GM21619 (cell line): ENCODE data around the gene ABCB10.
"Not testable (repeated sequence)": the region's sequence is repeated elsewhere in the genome, so short reads cannot be mapped to it uniquely, and the experiment has no call there.

Source experiments
- ATAC-seq: cut with Tn5 transposase; IDR thresholded peaks from one replicate; pipeline ENCODE4 v1.9.1; 2021; ENCODE audit not compliant: unreplicated experiment

The ABCB10 gene

DNA sequence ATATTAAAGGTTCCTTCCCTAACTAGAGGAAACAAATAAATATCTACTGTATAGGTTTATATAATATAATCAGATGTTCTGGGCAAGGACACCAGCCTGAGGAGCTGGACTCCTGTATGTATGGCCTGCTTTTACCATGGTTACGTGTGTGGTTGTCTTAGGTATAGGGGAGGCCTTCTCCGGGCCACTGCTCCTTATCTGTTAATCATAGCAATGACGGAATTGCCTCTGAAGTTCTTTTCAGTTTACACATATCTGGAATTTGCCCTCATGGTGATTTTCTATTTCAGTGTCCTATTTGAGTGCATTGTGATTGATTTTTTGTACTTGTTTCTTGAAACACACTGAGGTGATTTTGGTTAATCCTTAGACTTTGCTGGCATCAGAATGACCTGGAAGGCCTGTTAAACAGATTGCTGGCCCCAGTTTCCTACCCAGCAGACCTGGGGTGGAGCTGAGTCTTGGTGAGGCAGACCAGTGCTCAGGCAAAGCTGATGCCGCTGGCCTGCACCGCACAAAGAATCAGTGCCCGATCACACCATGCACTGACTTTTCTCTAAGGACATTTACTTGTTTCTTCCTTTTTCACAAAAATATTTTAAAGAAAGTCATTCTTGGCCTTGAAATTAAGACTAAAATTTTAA, 18.5 kb downstream of the ABCB10 start:
- no peak for ATAC-seq

DNA sequence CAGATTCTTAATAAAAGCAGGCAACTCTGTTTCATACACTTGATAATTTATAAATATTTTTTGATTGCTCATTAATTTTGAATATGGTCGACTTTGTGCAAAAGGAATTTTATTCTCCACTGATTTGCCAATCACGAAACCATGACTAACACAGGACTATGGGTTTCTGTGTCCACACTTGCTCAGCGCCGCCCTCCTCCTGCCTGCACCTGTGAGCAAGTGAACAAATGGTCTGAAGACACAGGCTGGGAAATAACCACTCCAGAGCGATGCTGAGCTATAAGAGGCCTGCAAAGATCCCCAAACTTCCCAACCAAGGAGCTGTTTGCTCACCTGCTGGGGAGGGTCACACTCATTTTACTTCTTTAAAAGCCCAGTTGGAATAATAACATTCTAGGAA, 19.6 kb downstream of the ABCB10 start:
- ATAC-seq: no peak

DNA sequence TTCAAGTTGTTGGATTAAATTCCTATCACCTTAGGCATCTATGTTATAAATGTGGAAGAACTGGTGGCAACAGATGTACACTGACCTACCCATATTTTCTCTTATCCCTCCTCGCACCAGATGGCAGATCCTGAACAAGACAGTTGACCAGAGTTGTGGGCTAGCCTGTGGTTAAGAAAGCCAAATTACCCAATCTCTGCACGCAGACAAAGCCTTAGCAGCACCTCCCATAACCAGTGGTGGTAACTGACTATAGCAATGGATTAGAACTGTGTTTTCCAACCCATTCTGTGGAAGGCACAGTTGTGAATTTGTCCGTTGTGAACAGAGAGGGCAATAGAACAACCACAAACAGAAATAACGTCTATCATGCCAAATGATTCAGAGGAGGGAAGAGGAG, 20.6 kb downstream of the ABCB10 start:
- no peak for ATAC-seq

DNA sequence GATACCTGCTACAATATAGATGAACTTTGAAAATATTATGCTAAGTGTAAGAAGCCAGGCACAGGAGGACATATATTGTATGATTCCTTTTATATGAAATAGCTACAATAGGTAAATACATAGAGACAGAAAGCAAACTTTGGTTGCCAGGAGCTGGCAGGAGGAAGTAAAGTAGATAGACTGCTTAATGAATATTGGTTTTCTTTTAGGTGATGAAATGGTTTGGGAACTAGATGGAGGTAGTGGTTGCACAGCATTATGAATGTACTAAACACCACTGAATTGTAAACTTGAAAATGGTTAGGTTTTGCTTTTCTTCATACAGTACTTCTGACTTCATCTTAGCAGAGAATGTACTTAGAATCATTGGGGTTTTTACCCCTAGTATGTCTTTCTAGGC, 21.5 kb downstream of the ABCB10 start:
- ATAC-seq: no peak

GRCh38 chr1:229535230-229535629, 23.3 kb downstream of the ABCB10 start:
- no peak for ATAC-seq

DNA sequence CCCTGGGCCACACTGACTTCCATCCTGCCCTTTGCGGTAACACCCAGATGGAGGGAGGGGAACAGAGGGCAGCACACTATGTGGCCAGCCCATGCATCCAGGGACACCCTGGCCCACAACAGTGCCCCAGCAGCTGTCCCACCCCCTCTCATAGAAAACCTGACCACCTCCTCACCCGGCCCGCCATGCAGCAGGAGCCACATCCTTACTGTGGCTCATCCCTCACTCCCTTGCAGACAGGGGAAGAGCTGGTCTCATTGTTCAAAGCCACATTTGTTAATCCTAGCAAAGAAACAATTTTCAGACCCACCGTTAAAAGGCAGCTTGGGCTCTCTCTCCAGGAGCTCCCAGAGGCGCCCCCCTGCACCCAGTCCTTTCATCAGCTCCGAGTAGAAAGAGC, 27.2 kb downstream of the ABCB10 start:
- no peak for ATAC-seq

DNA sequence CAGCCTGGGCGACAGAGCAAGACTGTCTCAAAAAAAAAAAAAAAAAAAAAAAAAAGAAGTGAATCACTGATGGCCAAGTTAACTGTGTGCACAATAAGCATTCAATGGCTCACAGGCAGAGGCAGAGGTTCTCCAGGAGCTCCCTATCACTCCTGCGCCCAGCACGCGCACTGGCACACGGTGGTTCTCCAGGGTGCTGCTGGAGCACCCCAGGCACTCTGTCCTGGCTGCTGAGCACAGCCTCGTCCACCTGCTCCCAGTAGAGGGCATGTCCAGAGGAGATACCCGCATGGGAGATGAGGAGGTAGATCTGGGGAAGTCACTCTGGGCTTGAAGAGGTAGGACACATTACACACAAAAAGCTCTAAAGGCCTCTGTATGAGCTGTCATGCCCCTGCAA, 28.9 kb downstream of the ABCB10 start:
- ATAC-seq: no peak

- ATAC-seq: no peak
Observed at GRCh38 chr1:229526695-229527094, 31.8 kb downstream of the ABCB10 start.

GRCh38 chr1:229523052-229523451, 35.5 kb downstream of the ABCB10 start:
- ATAC-seq: no peak

GRCh38 chr1:229514578-229515275, 43.8 kb downstream of the ABCB10 start:
- ATAC-seq: peak; percentile 79

DNA sequence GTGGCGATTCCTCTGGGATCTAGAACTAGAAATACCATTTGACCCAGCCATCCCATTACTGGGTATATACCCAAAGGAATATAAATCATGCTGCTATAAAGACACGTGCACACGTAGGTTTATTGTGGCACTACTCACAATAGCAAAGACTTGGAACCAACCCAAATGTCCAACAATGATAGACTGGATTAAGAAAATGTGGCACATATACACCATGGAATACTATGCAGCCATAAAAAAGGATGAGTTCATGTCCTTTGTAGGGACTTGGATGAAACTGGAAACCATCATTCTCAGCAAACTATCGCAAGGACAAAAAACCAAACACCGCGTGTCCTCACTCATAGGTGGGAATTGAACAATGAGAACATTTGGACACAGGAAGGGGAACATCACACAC, 46.9 kb downstream of the ABCB10 start:
- ATAC-seq: not testable (repeated sequence)

- not testable (repeated sequence) for ATAC-seq
Observed at GRCh38 chr1:229511201-229511600, 47.3 kb downstream of the ABCB10 start.

- no peak for ATAC-seq
Observed at GRCh38 chr1:229509576-229509975, 48.9 kb downstream of the ABCB10 start.

GRCh38 chr1:229508823-229509337, 49.6 kb downstream of the ABCB10 start:
- no peak for ATAC-seq

DNA sequence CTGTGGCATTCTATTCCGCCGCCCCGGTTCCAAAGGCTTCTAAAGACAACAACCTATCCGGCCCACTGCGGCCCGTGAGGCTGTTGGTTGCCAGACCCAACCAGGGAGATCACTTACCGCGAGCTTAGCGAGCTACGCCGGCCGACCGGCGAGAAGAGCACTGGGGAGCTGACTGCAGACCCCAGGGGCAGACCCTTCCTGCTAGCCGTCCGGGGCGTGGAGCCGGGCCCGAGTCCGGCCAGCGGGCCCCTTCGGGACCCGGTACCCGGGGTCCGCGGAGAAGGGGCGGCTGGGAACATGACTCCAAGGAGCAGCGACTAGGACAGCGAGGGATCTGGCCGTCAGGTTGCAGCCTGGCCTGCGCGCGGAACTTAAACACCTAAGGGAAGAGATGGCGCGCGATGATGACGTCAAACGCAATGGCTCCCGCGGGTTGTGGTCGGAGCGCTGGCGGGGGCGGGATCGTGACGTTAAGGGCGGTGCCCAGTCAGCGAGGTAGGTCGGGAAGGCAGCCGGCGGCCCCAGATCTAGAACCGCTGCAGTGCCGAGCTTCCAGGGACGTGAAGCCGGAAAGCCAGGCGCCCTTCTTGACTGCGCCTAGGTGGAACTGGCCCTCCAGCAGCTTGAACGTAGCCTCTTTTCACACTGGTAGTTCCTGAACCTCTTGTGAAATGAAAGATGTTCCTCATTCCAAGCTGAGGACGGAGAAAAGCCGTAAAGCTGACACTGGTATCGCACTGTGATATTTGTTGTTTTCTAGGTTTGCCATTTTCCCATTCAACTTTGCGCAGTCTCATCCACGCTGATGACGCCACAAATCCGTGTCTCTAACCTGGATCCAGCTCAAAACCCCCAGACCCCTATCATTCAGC, 50.3 kb downstream of the ABCB10 start, which contains the start of gene NUP133:
TSS of gene NUP133 (minus strand) at position 391 of the 872 bp plus-strand sequence. CDS start at position 299, 92 bp downstream.
- peak; percentile 94 for ATAC-seq

- ATAC-seq: no peak
Observed at GRCh38 chr1:229507502-229507901, 51.0 kb downstream of the ABCB10 start.

- no peak for ATAC-seq
Observed at GRCh38 chr1:229506633-229507032, 51.9 kb downstream of the ABCB10 start.

- no peak for ATAC-seq
Observed at GRCh38 chr1:229495782-229496181, 62.7 kb downstream of the ABCB10 start.

GRCh38 chr1:229487181-229487580, 71.3 kb downstream of the ABCB10 start:
- ATAC-seq: no peak

DNA sequence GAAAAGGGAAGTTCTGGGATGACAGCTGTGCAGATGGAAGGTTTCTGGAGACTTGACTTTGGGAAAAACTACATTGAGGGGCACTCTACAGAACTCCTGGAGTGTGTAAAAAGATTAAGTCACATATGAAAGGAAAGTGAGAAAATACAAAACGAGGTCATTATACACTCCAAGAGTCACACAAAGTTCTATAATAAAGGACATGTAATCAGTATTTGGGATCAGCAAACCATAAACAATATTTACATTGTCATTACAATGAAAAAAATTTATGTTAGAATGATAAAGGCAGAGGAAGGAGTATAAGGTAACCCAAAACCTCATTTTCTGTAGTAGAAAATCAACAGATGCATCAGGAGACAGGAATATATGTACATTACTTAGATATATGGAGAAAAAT, 73.2 kb downstream of the ABCB10 start:
- ATAC-seq: no peak

- no peak for ATAC-seq
Observed at GRCh38 chr1:229482511-229482910, 76.0 kb downstream of the ABCB10 start.
